Liver (tissue), 9 donors: Measurements from ENCODE around the gene TBC1D14. TPM values are rescaled to one million over a fixed set of nuclear protein-coding genes. Genes with fewer than 3 reads are reported as not detected.

Experiments used
- DNase-seq: peaks from one replicate; pipeline ENCODE4 v3.0.0-alpha.2; 2017; ENCODE audit warnings: low spot score
- H3K27ac ChIP-seq, 2 donors: one replicate each; pipeline ENCODE4 v1.7.0; 2013; ENCODE audit warnings: inconsistent platforms in 2 of 2, low read length in 2 of 2, control low read depth in 1 of 2, low read depth in 1 of 2, mild to moderate bottlenecking in 1 of 2
- H3K27me3 ChIP-seq, 4 donors: one replicate each; pipeline versions ENCODE4 v1.6.1 to v1.7.0; 2013; ENCODE audit warnings: low read length in 3 of 4, inconsistent platforms in 1 of 4, mild to moderate bottlenecking in 1 of 4, moderate library complexity in 1 of 4; ENCODE audit not compliant: control insufficient read depth in 4 of 4, insufficient read depth in 4 of 4
- H3K36me3 ChIP-seq, 4 donors: one replicate each; pipeline versions ENCODE4 v1.6.1 to v1.7.0; 2013; ENCODE audit warnings: low read length in 3 of 4, mild to moderate bottlenecking in 3 of 4, low read depth in 1 of 4, moderate library complexity in 1 of 4; ENCODE audit not compliant: control insufficient read depth in 4 of 4, insufficient read depth in 3 of 4
- H3K4me1 ChIP-seq, 4 donors: one replicate each; pipeline versions ENCODE4 v1.6.1 to v1.7.0; 2013; ENCODE audit warnings: low read length in 3 of 4, mild to moderate bottlenecking in 3 of 4, moderate library complexity in 1 of 4; ENCODE audit not compliant: control insufficient read depth in 4 of 4, insufficient read depth in 4 of 4
- H3K4me3 ChIP-seq, 3 donors: one replicate each; pipeline versions ENCODE4 v1.6.1 to v1.7.0; 2013; ENCODE audit warnings: low read length in 3 of 3, control low read depth in 1 of 3, low read depth in 1 of 3, mild to moderate bottlenecking in 1 of 3
- H3K9ac ChIP-seq, 2 donors: one replicate each; pipeline ENCODE4 v1.7.0; 2013; ENCODE audit warnings: low read length in 2 of 2, mild to moderate bottlenecking in 2 of 2, moderate library complexity in 2 of 2, control low read depth in 1 of 2, low read depth in 1 of 2
- H3K9me3 ChIP-seq, 4 donors: one replicate each; pipeline versions ENCODE4 v1.6.1 to v1.7.0; 2013; ENCODE audit warnings: low read length in 3 of 4; ENCODE audit not compliant: control insufficient read depth in 4 of 4
- CTCF ChIP-seq: fragments of 150-350 bp; IDR thresholded peaks from 2 replicates; pipeline ENCODE4 v1.5.1; 2017; ENCODE audit warnings: improper control_type of control experiment, low read depth, low read length; ENCODE audit not compliant: missing input control
- FOXA1 ChIP-seq: IDR thresholded peaks from 2 replicates; pipeline ENCODE4 v1.6.1; 2016; ENCODE audit warnings: antibody characterized with exemption
- FOXA2 ChIP-seq: IDR thresholded peaks from 2 replicates; pipeline ENCODE4 v1.6.1; 2016; ENCODE audit warnings: antibody characterized with exemption
- GABPA ChIP-seq, 2 donors: IDR thresholded peaks in 1 of 2; conservative IDR thresholded peaks in 1 of 2; 2 replicates each; pipeline ENCODE4 v1.6.1; 2016; ENCODE audit warnings: antibody characterized with exemption in 2 of 2, mild to moderate bottlenecking in 1 of 2, moderate library complexity in 1 of 2
- HNF4A ChIP-seq, 2 donors: conservative IDR thresholded peaks; 2 replicates each; pipeline ENCODE4 v1.6.1; 2016; ENCODE audit warnings: antibody characterized with exemption in 2 of 2, mild to moderate bottlenecking in 2 of 2
- JUND ChIP-seq, 2 donors: IDR thresholded peaks; 2 replicates each; pipeline ENCODE4 v1.6.1; 2016; ENCODE audit warnings: antibody characterized with exemption in 2 of 2
- NR2F2 ChIP-seq: IDR thresholded peaks from 2 replicates; pipeline ENCODE4 v1.6.1; 2016; ENCODE audit warnings: antibody characterized with exemption
- RAD21 ChIP-seq, 2 donors: IDR thresholded peaks; 2 replicates each; pipeline ENCODE4 v1.6.1; 2016; ENCODE audit warnings: antibody characterized with exemption in 2 of 2, mild to moderate bottlenecking in 2 of 2
- RXRA ChIP-seq, 2 donors: IDR thresholded peaks; 2 replicates each; pipeline ENCODE4 v1.6.1; 2017 to 2018; ENCODE audit warnings: antibody characterized with exemption in 2 of 2, mild to moderate bottlenecking in 1 of 2
- SP1 ChIP-seq: IDR thresholded peaks from 2 replicates; pipeline ENCODE4 v1.6.1; 2018; ENCODE audit warnings: antibody characterized with exemption, mild to moderate bottlenecking
- TAF1 ChIP-seq: conservative IDR thresholded peaks from 2 replicates; pipeline ENCODE4 v1.6.1; 2016; ENCODE audit warnings: antibody characterized with exemption, mild to moderate bottlenecking
- YY1 ChIP-seq: IDR thresholded peaks from 2 replicates; pipeline ENCODE4 v1.6.1; 2016; ENCODE audit warnings: antibody characterized with exemption, mild to moderate bottlenecking
- WGBS: extraction: QIAGEN DNeasy Blood & Tissue Kit; methylation state at CpG from one replicate; pipeline ENCODE4 v1.1.7; 2013; 5-methylcytosine and 5-hydroxymethylcytosine counted together
- polyA plus RNA-seq, 2 donors: library from polyadenylated mRNA; stranded (reverse) in 1 of 2; unstranded in 1 of 2; fragments of 200-250 nt in 1 of 2; fragments of >200 nt in 1 of 2; fragmentation: Nextera tagmentation in 1 of 2; extraction: Ambion mirVana in 1 of 2; gene quantifications; one replicate each; pipeline versions ENCODE4 v1.2.1 to v1.2.3, GENCODE V29; 2013 to 2015
- total RNA-seq, 2 donors: library from RNA; depleted of rRNA; stranded (reverse); fragments of >200 nt; gene quantifications; one replicate each; pipeline ENCODE4 v1.2.3, GENCODE V29; 2014
- TF ChIP-seq, protein P1 (sequence below): IDR thresholded peaks from 2 replicates; pipeline ENCODE4 v1.6.1; 2016; ENCODE audit warnings: antibody characterized with exemption, mild to moderate bottlenecking
- TF ChIP-seq, protein P2 (sequence below): IDR thresholded peaks from 2 replicates; pipeline ENCODE4 v1.6.1; 2016; ENCODE audit warnings: antibody characterized with exemption
- TF ChIP-seq, protein P3 (sequence below): IDR thresholded peaks from 2 replicates; pipeline ENCODE4 v1.6.1; 2016; ENCODE audit warnings: antibody characterized with exemption
- donor health status: healthy.
- donor health status: healthy.
- donor health status: healthy.
- donor health status: healthy.
- donor health status: healthy.

Gene TBC1D14
- total and polyA plus RNA-seq, 4 donors: 10.0 to 45.2 (median 22.7) TPM

- Histone ChIP-seq H3K4me3 (no peak overlapping the region), H3K27me3 (no peaks in the 10 kb centered on the region), H3K4me1 (peaks cover 14 to 63% (median 47%) of the 10 kb centered on the region in 4 donors), H3K9ac (no peak overlapping the region), H3K36me3 (no peaks in the 10 kb centered on the region), H3K9me3 (no peaks in the 10 kb centered on the region), H3K27ac (no peak overlapping the region)
- DNase-seq: no peak
- 95% methylated on average over 6 of the region's 6 CpGs for WGBS
- TF ChIP-seq, protein P1, sequence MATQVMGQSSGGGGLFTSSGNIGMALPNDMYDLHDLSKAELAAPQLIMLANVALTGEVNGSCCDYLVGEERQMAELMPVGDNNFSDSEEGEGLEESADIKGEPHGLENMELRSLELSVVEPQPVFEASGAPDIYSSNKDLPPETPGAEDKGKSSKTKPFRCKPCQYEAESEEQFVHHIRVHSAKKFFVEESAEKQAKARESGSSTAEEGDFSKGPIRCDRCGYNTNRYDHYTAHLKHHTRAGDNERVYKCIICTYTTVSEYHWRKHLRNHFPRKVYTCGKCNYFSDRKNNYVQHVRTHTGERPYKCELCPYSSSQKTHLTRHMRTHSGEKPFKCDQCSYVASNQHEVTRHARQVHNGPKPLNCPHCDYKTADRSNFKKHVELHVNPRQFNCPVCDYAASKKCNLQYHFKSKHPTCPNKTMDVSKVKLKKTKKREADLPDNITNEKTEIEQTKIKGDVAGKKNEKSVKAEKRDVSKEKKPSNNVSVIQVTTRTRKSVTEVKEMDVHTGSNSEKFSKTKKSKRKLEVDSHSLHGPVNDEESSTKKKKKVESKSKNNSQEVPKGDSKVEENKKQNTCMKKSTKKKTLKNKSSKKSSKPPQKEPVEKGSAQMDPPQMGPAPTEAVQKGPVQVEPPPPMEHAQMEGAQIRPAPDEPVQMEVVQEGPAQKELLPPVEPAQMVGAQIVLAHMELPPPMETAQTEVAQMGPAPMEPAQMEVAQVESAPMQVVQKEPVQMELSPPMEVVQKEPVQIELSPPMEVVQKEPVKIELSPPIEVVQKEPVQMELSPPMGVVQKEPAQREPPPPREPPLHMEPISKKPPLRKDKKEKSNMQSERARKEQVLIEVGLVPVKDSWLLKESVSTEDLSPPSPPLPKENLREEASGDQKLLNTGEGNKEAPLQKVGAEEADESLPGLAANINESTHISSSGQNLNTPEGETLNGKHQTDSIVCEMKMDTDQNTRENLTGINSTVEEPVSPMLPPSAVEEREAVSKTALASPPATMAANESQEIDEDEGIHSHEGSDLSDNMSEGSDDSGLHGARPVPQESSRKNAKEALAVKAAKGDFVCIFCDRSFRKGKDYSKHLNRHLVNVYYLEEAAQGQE: no peak
- TF ChIP-seq RXRA (IDR thresholded peaks at IDR 0.05): no peak
- TF ChIP-seq, protein P2, sequence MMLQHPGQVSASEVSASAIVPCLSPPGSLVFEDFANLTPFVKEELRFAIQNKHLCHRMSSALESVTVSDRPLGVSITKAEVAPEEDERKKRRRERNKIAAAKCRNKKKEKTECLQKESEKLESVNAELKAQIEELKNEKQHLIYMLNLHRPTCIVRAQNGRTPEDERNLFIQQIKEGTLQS: no peak
- no peak for TF ChIP-seq NR2F2
- no peak for TF ChIP-seq JUND (IDR thresholded peaks at IDR 0.05)
These were observed 3.8 kb downstream of the TBC1D14 start for GRCh38 chr4:6913350-6913905.

GRCh38 chr4:6914448-6914847 lies 4.8 kb downstream of the TBC1D14 start:
- TF ChIP-seq YY1: no peak
- TF ChIP-seq, protein P3, sequence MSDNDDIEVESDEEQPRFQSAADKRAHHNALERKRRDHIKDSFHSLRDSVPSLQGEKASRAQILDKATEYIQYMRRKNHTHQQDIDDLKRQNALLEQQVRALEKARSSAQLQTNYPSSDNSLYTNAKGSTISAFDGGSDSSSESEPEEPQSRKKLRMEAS: no peak
- no peak for TF ChIP-seq FOXA2
- TF ChIP-seq SP1: no peak
- no peak for TF ChIP-seq HNF4A (conservative IDR thresholded peaks at IDR 0.05)
- no peak for TF ChIP-seq FOXA1
- no peak for TF ChIP-seq NR2F2
- H3K9ac ChIP-seq: no peak overlapping the region
- H3K4me3 ChIP-seq: no peak overlapping the region
- no peak for DNase-seq
- no peaks in the 10 kb centered on the region for H3K9me3 ChIP-seq
- no peak overlapping the region for H3K27ac ChIP-seq
- peaks cover 16 to 61% (median 46%) of the 10 kb centered on the region in 4 donors for H3K4me1 ChIP-seq
- 85% methylated on average over 9 of the region's 9 CpGs for WGBS
- H3K27me3 ChIP-seq: no peaks in the 10 kb centered on the region
- no peaks in the 10 kb centered on the region for H3K36me3 ChIP-seq

DNA sequence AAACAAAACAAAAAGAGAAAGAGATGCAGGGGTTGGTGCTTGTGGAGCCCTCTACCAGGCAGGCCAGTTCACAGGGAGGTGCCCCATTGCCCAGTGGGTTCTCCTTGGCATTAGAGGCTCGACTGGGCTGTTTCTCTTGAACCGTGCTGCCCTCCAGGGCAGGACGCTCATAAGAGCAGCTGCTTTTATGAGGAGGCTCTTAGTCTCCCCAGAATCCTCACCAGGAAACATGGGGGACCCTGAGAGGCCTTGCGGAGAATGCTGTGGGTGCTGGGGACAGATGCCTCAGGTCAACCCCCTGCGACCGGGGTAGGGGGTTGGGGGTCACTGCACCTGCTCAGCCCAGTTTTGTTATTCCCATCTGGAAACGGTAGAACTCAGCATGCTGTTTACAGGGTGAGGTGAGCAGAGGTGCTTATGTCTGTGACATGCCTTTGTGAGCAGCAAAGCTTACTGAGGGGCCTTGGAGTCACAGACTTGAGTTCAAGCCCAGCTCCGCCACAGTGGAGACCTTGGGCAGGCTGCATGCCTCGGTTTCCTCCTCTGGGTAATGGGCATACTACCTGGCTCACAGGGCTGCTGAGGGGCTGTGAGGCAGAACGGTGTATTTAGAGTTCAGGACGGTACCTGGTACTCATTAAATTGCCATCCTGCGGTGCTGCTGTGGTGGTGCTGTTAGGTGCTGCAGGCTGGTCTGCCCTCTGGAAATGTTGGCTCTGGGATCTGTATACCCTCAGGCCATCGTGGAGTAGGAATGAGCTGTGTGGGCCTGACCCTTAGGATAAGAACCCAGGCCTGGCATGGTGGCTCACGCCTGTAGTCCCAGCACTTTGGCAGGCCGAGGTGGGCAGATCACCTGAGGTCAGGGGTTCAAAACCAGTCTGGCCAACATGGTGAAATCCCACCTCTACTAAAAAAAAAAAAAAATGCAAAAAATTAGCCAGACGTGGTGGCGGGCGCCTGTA lies 5.7 kb downstream of the TBC1D14 start:
- 93% methylated on average over 18 of the region's 18 CpGs for WGBS

More for the DNA sequence above, 5.7 kb downstream of the TBC1D14 start:
- Histone ChIP-seq H3K27me3 (no peaks in the 10 kb centered on the region), H3K27ac (peak overlapping the region in 1 of 2 donors; percentile 91), H3K9ac (no peak overlapping the region), H3K4me1 (peaks cover 16 to 62% (median 48%) of the 10 kb centered on the region in 4 donors), H3K4me3 (no peak overlapping the region), H3K9me3 (no peaks in the 10 kb centered on the region), H3K36me3 (no peaks in the 10 kb centered on the region)
- DNase-seq: no peak
- TF ChIP-seq GABPA (IDR thresholded peaks at IDR 0.05 in 1 of 2, conservative IDR thresholded peaks at IDR 0.05 in 1 of 2): no peak
- TF ChIP-seq CTCF: no peak
- TF ChIP-seq JUND (IDR thresholded peaks at IDR 0.05): no peak
- no peak for TF ChIP-seq YY1
- no peak for TF ChIP-seq RAD21 (IDR thresholded peaks at IDR 0.05)
- TF ChIP-seq TAF1: no peak
